ENCODE data around the gene LPP.

Gene LPP

GRCh38 chr3:188915127-188915526 lies 761.2 kb downstream of the LPP start:
- no peak for DNase-seq

GRCh38 chr3:188916934-188917401 lies 763.0 kb downstream of the LPP start:
- DNase-seq, result no peak

GRCh38 chr3:188918093-188918492 lies 764.1 kb downstream of the LPP start:
- DNase-seq, result no peak

- DNase-seq, result no peak
These were observed 769.7 kb downstream of the LPP start for GRCh38 chr3:188923671-188924070.

GRCh38 chr3:188925376-188925775 lies 771.4 kb downstream of the LPP start:
- DNase-seq, result no peak

- DNase-seq, result no peak
These were observed 772.2 kb downstream of the LPP start for GRCh38 chr3:188926111-188926510.

- no peak for DNase-seq
These were observed 773.0 kb downstream of the LPP start for GRCh38 chr3:188926741-188927511.

GRCh38 chr3:188927971-188928370 lies 774.0 kb downstream of the LPP start:
- no peak for DNase-seq

GRCh38 chr3:188929137-188929536 lies 775.2 kb downstream of the LPP start:
- no peak for DNase-seq

GRCh38 chr3:188931036-188931435 lies 777.1 kb downstream of the LPP start:
- DNase-seq, result no peak

GRCh38 chr3:188931531-188931930 lies 777.6 kb downstream of the LPP start:
- DNase-seq, result no peak

- DNase-seq, result no peak
These were observed 781.0 kb downstream of the LPP start for GRCh38 chr3:188934989-188935388.

GRCh38 chr3:188936597-188937107 lies 782.7 kb downstream of the LPP start:
- DNase-seq, result no peak

GRCh38 chr3:188937389-188937788 lies 783.4 kb downstream of the LPP start:
- DNase-seq, result no peak

GRCh38 chr3:188938999-188939398 lies 785.0 kb downstream of the LPP start:
- no peak for DNase-seq

GRCh38 chr3:188939814-188940572 lies 786.0 kb downstream of the LPP start:
- no peak for DNase-seq
